Measurements from ENCODE around the gene NIPSNAP3A.

DNA sequence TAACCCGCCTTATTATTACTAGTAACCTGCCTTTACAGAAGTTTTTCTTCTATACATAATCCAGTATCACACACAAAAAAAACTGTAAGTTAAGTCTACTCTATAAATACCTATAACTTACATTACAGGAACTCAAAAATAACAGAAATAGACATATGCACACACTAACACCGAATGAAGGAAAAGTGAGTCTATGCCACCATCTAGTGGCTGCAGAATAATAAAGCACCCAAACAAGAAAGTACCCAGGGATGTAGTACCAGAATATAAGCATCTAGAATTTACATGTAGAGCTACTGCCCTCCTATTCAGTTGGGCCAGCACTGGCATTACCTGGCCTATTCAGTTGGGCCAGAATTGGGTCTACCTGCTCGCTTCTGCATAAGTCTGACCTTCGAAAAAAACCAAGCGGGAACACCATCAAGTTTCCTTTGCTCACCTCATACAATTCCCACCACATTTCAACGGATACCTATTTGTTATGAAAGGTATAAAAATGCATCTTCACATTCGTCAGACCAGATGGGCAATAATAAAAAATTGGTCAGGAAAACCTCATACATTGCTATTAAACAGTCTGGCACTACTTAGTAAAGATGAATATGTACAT lies 4.0 kb upstream of the NIPSNAP3A start:
- TF ChIP-seq, protein P1, sequence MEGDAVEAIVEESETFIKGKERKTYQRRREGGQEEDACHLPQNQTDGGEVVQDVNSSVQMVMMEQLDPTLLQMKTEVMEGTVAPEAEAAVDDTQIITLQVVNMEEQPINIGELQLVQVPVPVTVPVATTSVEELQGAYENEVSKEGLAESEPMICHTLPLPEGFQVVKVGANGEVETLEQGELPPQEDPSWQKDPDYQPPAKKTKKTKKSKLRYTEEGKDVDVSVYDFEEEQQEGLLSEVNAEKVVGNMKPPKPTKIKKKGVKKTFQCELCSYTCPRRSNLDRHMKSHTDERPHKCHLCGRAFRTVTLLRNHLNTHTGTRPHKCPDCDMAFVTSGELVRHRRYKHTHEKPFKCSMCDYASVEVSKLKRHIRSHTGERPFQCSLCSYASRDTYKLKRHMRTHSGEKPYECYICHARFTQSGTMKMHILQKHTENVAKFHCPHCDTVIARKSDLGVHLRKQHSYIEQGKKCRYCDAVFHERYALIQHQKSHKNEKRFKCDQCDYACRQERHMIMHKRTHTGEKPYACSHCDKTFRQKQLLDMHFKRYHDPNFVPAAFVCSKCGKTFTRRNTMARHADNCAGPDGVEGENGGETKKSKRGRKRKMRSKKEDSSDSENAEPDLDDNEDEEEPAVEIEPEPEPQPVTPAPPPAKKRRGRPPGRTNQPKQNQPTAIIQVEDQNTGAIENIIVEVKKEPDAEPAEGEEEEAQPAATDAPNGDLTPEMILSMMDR (IDR thresholded peaks at IDR 0.05; ENCODE audit: low read depth, low read length), result peak; percentile 45
- TF ChIP-seq MYC (IDR thresholded peaks at IDR 0.05; ENCODE audit: low read depth, low read length), result no peak
- TF ChIP-seq, protein P2, sequence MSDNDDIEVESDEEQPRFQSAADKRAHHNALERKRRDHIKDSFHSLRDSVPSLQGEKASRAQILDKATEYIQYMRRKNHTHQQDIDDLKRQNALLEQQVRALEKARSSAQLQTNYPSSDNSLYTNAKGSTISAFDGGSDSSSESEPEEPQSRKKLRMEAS (IDR thresholded peaks at IDR 0.05; ENCODE audit: low read depth, low read length), result no peak
